AG04449 (cell line): Measurements from ENCODE around the gene SIRPD.

ENCODE experiments used
- CTCF ChIA-PET: fragments of 350-600 bp; formaldehyde crosslinking; extraction: SDS; loops from one replicate; lab custom pipeline; 2021; ENCODE audit warnings: antibody characterized with exemption; lab: Yijun Ruan, JAX
- POLR2A ChIA-PET: fragments of 400-600, 350-600 bp; formaldehyde crosslinking; extraction: SDS; loops from one replicate; lab custom pipeline; 2020; ENCODE audit warnings: antibody characterized with exemption, inconsistent platforms; lab: Yijun Ruan, JAX
- DNase-seq: peaks from one replicate; pipeline ENCODE4 v3.0.0-alpha.2; 2010; ENCODE audit warnings: low read depth, low spot score
- H3K4me3 ChIP-seq: 2 replicates; pipeline ENCODE4 v1.5.1; 2011; ENCODE audit warnings: low read depth, mild to moderate bottlenecking, control low read depth, low read length
- CTCF ChIP-seq: IDR thresholded peaks from one replicate; pipeline ENCODE4 v1.5.1; 2011; ENCODE audit warnings: mild to moderate bottlenecking, moderate library complexity, low read length, control low read depth, inconsistent platforms; ENCODE audit not compliant: insufficient read depth; ENCODE audit errors: missing control alignments

SIRPD gene

GRCh38 chr20:1489764-1490436, 67.6 kb downstream of the SIRPD start:
- ChIA-PET CTCF (interaction anchor here (1.0 to 4.4 kb wide), 7 partner anchors 11 to 287 kb away, joined by 3 to 46 read pairs (median 4); no protein-coding TSS in a partner anchor), POLR2A (no interaction called here)
- no peak overlapping the region for H3K4me3 ChIP-seq
- DNase-seq, result no peak
- no peak for TF ChIP-seq CTCF

- DNase-seq, result no peak
- CTCF ChIA-PET, result interaction anchor here (1.2 to 4.4 kb wide), 4 partner anchors 14 to 288 kb away, joined by 3 to 46 read pairs (median 4); no protein-coding TSS in a partner anchor
- POLR2A ChIA-PET, result no interaction called here
- no peak overlapping the region for H3K4me3 ChIP-seq
- TF ChIP-seq CTCF, result no peak
Measured at GRCh38 chr20:1489325-1489724, 68.2 kb downstream of the SIRPD start.

GRCh38 chr20:1486566-1486965, 70.9 kb downstream of the SIRPD start:
- ChIA-PET POLR2A (no interaction called here), CTCF (interaction anchor here (5.0 kb wide), 1 partner anchor 18 kb away, joined by 28 read pairs; no protein-coding TSS in a partner anchor)

GRCh38 chr20:1484438-1485116, 72.9 kb downstream of the SIRPD start:
- no peak for DNase-seq
- ChIA-PET POLR2A (no interaction called here), CTCF (interaction anchor here (1.3 to 5.0 kb wide), 2 partner anchors 17 to 20 kb away, joined by 3 to 28 read pairs; no protein-coding TSS in a partner anchor)
- TF ChIP-seq CTCF, result no peak
- no peak overlapping the region for H3K4me3 ChIP-seq

More at GRCh38 chr20:1486566-1486965, 70.9 kb downstream of the SIRPD start:
- H3K4me3 ChIP-seq, result no peak overlapping the region
- no peak for TF ChIP-seq CTCF
- DNase-seq, result no peak
